ENCODE measurements around the gene KRT28.

DNA sequence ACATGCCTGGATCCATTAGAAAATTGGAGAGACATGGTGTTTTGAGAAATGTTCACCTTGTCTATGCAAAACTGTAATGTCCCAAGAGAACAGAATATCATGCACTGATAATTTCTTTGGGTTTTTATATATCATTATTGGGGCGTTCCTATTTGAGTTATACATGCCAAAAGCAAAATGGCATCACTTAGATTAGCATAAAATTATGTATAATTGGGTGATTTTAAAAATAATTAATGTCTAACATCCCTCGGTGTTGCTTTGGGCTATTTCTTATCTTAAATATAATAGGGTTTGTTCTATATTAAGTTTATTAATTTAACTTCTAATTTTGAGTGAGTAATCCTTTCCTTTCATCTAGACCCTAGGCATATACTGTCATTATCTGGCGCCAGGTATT lies at the start of gene KRT28:
- TF ChIP-seq, protein P1, sequence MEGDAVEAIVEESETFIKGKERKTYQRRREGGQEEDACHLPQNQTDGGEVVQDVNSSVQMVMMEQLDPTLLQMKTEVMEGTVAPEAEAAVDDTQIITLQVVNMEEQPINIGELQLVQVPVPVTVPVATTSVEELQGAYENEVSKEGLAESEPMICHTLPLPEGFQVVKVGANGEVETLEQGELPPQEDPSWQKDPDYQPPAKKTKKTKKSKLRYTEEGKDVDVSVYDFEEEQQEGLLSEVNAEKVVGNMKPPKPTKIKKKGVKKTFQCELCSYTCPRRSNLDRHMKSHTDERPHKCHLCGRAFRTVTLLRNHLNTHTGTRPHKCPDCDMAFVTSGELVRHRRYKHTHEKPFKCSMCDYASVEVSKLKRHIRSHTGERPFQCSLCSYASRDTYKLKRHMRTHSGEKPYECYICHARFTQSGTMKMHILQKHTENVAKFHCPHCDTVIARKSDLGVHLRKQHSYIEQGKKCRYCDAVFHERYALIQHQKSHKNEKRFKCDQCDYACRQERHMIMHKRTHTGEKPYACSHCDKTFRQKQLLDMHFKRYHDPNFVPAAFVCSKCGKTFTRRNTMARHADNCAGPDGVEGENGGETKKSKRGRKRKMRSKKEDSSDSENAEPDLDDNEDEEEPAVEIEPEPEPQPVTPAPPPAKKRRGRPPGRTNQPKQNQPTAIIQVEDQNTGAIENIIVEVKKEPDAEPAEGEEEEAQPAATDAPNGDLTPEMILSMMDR (IDR thresholded peaks at IDR 0.05) = no peak
- TF ChIP-seq POLR2A (IDR thresholded peaks at IDR 0.05) = no peak
- no peak for TF ChIP-seq POLR2AphosphoS5 (IDR thresholded peaks at IDR 0.05)
- no peak for TF ChIP-seq EP300 (IDR thresholded peaks at IDR 0.05)

Measured in stomach (tissue), 4 donors.